ENCODE measurements around the gene DGUOK. TPM values are rescaled to one million over a fixed set of nuclear protein-coding genes. Genes with fewer than 3 reads are reported as not detected.

The DGUOK gene
- total and polyA plus RNA-seq, 2 donors (not counting 1 experiment from before 2014, with no cell fraction given), result 54.3 to 93.7 TPM

GRCh38 chr2:73927344-73927743, 664 bp downstream of the DGUOK start:
- Histone ChIP-seq H3K27me3 (ENCODE audit: control insufficient read depth, insufficient read depth, low read length) (no peaks in the 10 kb centered on the region), H3K9ac (ENCODE audit: insufficient read depth, low read length) (peak overlapping the region; percentile 89), H2AFZ (ENCODE audit: low read length) (no peak overlapping the region), H3K4me3 (replicated peaks in 1 of 4; ENCODE audit: control extremely low read depth in 1 of 4, insufficient read depth in 1 of 4, low read depth in 3 of 4, low read length in 4 of 4) (peak overlapping the region; percentile 33 to 97 (median 70)), H3K79me2 (ENCODE audit: control insufficient read depth, insufficient read depth, low read length) (peaks cover 47% of the 10 kb centered on the region), H3K4me1 (ENCODE audit: control insufficient read depth, extremely low read depth, insufficient read depth, low read length) (peaks cover 6% of the 10 kb centered on the region), H3K36me3 (ENCODE audit: control insufficient read depth, insufficient read depth, low read length) (no peaks in the 10 kb centered on the region), H3K27ac (ENCODE audit: insufficient read depth, low read length) (peak overlapping the region; percentile 82), H3K4me2 (ENCODE audit: extremely low read depth, insufficient read depth, low read length) (peak overlapping the region; percentile 62), H3K9me3 (ENCODE audit: control insufficient read depth, insufficient read depth, low read depth, low read length) (no peaks in the 10 kb centered on the region), H4K20me1 (ENCODE audit: control insufficient read depth, extremely low read depth, insufficient read depth, low read length) (no peaks in the 10 kb centered on the region)
- no peak for DNase-seq (ENCODE audit: low read depth in 2 of 2)
- no peak for TF ChIP-seq EZH2 (IDR thresholded peaks at IDR 0.05; ENCODE audit: low read length, missing control alignments)
- TF ChIP-seq CTCF (conservative IDR thresholded peaks at IDR 0.05 in 1 of 2, IDR thresholded peaks at IDR 0.05 in 1 of 2; ENCODE audit: low read depth in 1 of 2, low read length in 2 of 2), result no peak

- peak overlapping the region in 1 of 4 experiments; percentile 9 for H3K4me3 ChIP-seq (replicated peaks in 1 of 4; ENCODE audit: control extremely low read depth in 1 of 4, insufficient read depth in 1 of 4, low read depth in 3 of 4, low read length in 4 of 4)
- TF ChIP-seq EZH2 (IDR thresholded peaks at IDR 0.05; ENCODE audit: low read length, missing control alignments) (no peak), CTCF (conservative IDR thresholded peaks at IDR 0.05 in 1 of 2, IDR thresholded peaks at IDR 0.05 in 1 of 2; ENCODE audit: low read depth in 1 of 2, low read length in 2 of 2) (no peak)
- peaks cover 55% of the 10 kb centered on the region for H3K79me2 ChIP-seq (ENCODE audit: control insufficient read depth, insufficient read depth, low read length)
- DNase-seq (ENCODE audit: low read depth in 2 of 2), result no peak
- H3K27me3 ChIP-seq (ENCODE audit: control insufficient read depth, insufficient read depth, low read length), result no peaks in the 10 kb centered on the region
- no peaks in the 10 kb centered on the region for H4K20me1 ChIP-seq (ENCODE audit: control insufficient read depth, extremely low read depth, insufficient read depth, low read length)
- no peak overlapping the region for H2AFZ ChIP-seq (ENCODE audit: low read length)
- H3K9ac ChIP-seq (ENCODE audit: insufficient read depth, low read length), result no peak overlapping the region
- H3K4me2 ChIP-seq (ENCODE audit: extremely low read depth, insufficient read depth, low read length), result peak overlapping the region; percentile 19
- H3K27ac ChIP-seq (ENCODE audit: insufficient read depth, low read length), result no peak overlapping the region
- no peaks in the 10 kb centered on the region for H3K36me3 ChIP-seq (ENCODE audit: control insufficient read depth, insufficient read depth, low read length)
- peaks cover 6% of the 10 kb centered on the region for H3K4me1 ChIP-seq (ENCODE audit: control insufficient read depth, extremely low read depth, insufficient read depth, low read length)
- no peaks in the 10 kb centered on the region for H3K9me3 ChIP-seq (ENCODE audit: control insufficient read depth, insufficient read depth, low read depth, low read length)
Observed at GRCh38 chr2:73928963-73929347, 2.3 kb downstream of the DGUOK start.

DNA sequence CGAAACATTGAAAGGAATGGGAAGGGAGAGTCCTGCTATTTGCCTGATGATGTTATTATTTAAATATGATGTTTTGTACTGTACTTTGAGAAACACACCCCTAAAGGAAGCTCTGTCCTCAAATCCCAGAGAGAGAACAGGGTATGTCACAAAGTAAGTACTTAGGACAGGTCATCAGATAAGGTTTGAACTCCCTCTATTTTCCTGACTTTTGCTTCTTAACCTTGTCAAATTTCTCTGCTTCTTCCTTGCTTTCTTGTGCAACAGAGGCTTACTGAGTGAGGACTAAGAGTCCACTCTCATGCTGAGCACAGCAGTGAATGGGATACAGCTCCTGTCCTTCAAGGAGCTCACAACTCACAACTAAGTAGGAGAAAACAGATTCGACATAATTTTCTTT, 3.7 kb downstream of the DGUOK start:
- Histone ChIP-seq H3K4me3 (replicated peaks in 1 of 4; ENCODE audit: control extremely low read depth in 1 of 4, insufficient read depth in 1 of 4, low read depth in 3 of 4, low read length in 4 of 4) (no peak overlapping the region), H3K27me3 (ENCODE audit: control insufficient read depth, insufficient read depth, low read length) (no peaks in the 10 kb centered on the region), H3K4me1 (ENCODE audit: control insufficient read depth, extremely low read depth, insufficient read depth, low read length) (peaks cover 6% of the 10 kb centered on the region), H3K9me3 (ENCODE audit: control insufficient read depth, insufficient read depth, low read depth, low read length) (no peaks in the 10 kb centered on the region), H3K9ac (ENCODE audit: insufficient read depth, low read length) (no peak overlapping the region), H3K36me3 (ENCODE audit: control insufficient read depth, insufficient read depth, low read length) (no peaks in the 10 kb centered on the region), H2AFZ (ENCODE audit: low read length) (no peak overlapping the region), H3K4me2 (ENCODE audit: extremely low read depth, insufficient read depth, low read length) (no peak overlapping the region), H3K79me2 (ENCODE audit: control insufficient read depth, insufficient read depth, low read length) (peaks cover 63% of the 10 kb centered on the region), H3K27ac (ENCODE audit: insufficient read depth, low read length) (no peak overlapping the region), H4K20me1 (ENCODE audit: control insufficient read depth, extremely low read depth, insufficient read depth, low read length) (peaks cover 1% of the 10 kb centered on the region)
- no peak for TF ChIP-seq CTCF (conservative IDR thresholded peaks at IDR 0.05 in 1 of 2, IDR thresholded peaks at IDR 0.05 in 1 of 2; ENCODE audit: low read depth in 1 of 2, low read length in 2 of 2)
- TF ChIP-seq EZH2 (IDR thresholded peaks at IDR 0.05; ENCODE audit: low read length, missing control alignments), result no peak
- DNase-seq (ENCODE audit: low read depth in 2 of 2), result no peak

Data from fibroblast of lung (primary cell).